ENCODE data around the gene VPS11.

- no peak for TF ChIP-seq CTCF (IDR thresholded peaks at IDR 0.05)
- no peak for TF ChIP-seq POLR2A (IDR thresholded peaks at IDR 0.05)
Observed at GRCh38 chr11:119030029-119030328, 37.6 kb upstream of the VPS11 start.
